ENCODE data around the gene RILPL1. TPM values are rescaled to one million over a fixed set of nuclear protein-coding genes. Genes with fewer than 3 reads are reported as not detected.
"Not testable (repeated sequence)": the region's sequence is repeated elsewhere in the genome, so short reads cannot be mapped to it uniquely, and the experiment has no call there.

The RILPL1 gene
- total RNA-seq, 2 donors from 2014 or later, result 20.7 to 23.4 TPM

- no peak for DNase-seq (ENCODE audit: low spot score)
- intact Hi-C loops (cut with DNase I), result no loop called here
Measured at GRCh38 chr12:123506059-123506842, 27.3 kb downstream of the RILPL1 start.

GRCh38 chr12:123502163-123502704 lies 31.3 kb downstream of the RILPL1 start:
- intact Hi-C loops (cut with DNase I), result no loop called here
- no peak for DNase-seq (ENCODE audit: low spot score)

GRCh38 chr12:123499332-123499731 lies 34.2 kb downstream of the RILPL1 start:
- intact Hi-C loops (cut with DNase I), result no loop called here
- no peak for DNase-seq (ENCODE audit: low spot score)

- intact Hi-C loops (cut with DNase I), result no loop called here
- no peak for DNase-seq (ENCODE audit: low spot score)
Measured at GRCh38 chr12:123498126-123498825, 35.2 kb downstream of the RILPL1 start.

- DNase-seq (ENCODE audit: low spot score), result no peak
- intact Hi-C loops (cut with DNase I), result loop anchor here in 1 of 2 donors (1.0 kb wide), 1 partner anchor 44 kb away; no protein-coding TSS in a partner anchor
Measured at GRCh38 chr12:123497065-123497464, 36.5 kb downstream of the RILPL1 start.

GRCh38 chr12:123494124-123494851 lies 39.2 kb downstream of the RILPL1 start:
- DNase-seq (ENCODE audit: low spot score), result no peak
- intact Hi-C loops (cut with DNase I), result loop anchor here in 1 of 2 donors (5.0 kb wide), 1 partner anchor 1992 kb away; no protein-coding TSS in a partner anchor

- intact Hi-C loops (cut with DNase I), result loop anchor here in 1 of 2 donors (5.0 kb wide), 1 partner anchor 1990 kb away; no protein-coding TSS in a partner anchor
- not testable (repeated sequence) for DNase-seq (ENCODE audit: low spot score)
Measured at GRCh38 chr12:123492339-123493039, 41.0 kb downstream of the RILPL1 start.

GRCh38 chr12:123491481-123491880 lies 42.0 kb downstream of the RILPL1 start:
- no peak for DNase-seq (ENCODE audit: low spot score)
- intact Hi-C loops (cut with DNase I), result loop anchor here in 1 of 2 donors (5.0 kb wide), 1 partner anchor 1989 kb away; no protein-coding TSS in a partner anchor

GRCh38 chr12:123491056-123491455 lies 42.5 kb downstream of the RILPL1 start:
- intact Hi-C loops (cut with DNase I), result loop anchor here in 1 of 2 donors (5.0 kb wide), 1 partner anchor 1989 kb away; no protein-coding TSS in a partner anchor
- DNase-seq (ENCODE audit: low spot score), result no peak

GRCh38 chr12:123490089-123490488 lies 43.4 kb downstream of the RILPL1 start:
- intact Hi-C loops (cut with DNase I), result loop anchor here in 1 of 2 donors (5.0 kb wide), 1 partner anchor 1988 kb away; no protein-coding TSS in a partner anchor
- no peak for DNase-seq (ENCODE audit: low spot score)

- no peak for DNase-seq (ENCODE audit: low spot score)
- intact Hi-C loops (cut with DNase I), result no loop called here
Measured at GRCh38 chr12:123489580-123489979, 43.9 kb downstream of the RILPL1 start.

GRCh38 chr12:123488539-123489230 lies 44.8 kb downstream of the RILPL1 start:
- intact Hi-C loops (cut with DNase I), result no loop called here

GRCh38 chr12:123487428-123487827 lies 46.1 kb downstream of the RILPL1 start:
- intact Hi-C loops (cut with DNase I), result no loop called here
- no peak for DNase-seq (ENCODE audit: low spot score)

More at GRCh38 chr12:123488539-123489230, 44.8 kb downstream of the RILPL1 start:
- DNase-seq (ENCODE audit: low spot score), result no peak

- intact Hi-C loops (cut with DNase I), result no loop called here
- DNase-seq (ENCODE audit: low spot score), result no peak
Measured at GRCh38 chr12:123485756-123486155, 47.8 kb downstream of the RILPL1 start.

GRCh38 chr12:123483602-123484248 lies 49.8 kb downstream of the RILPL1 start:
- intact Hi-C loops (cut with DNase I), result no loop called here
- no peak for DNase-seq (ENCODE audit: low spot score)

GRCh38 chr12:123482876-123483275 lies 50.6 kb downstream of the RILPL1 start:
- no peak for DNase-seq (ENCODE audit: low spot score)
- intact Hi-C loops (cut with DNase I), result no loop called here

GRCh38 chr12:123481251-123481650 lies 52.3 kb downstream of the RILPL1 start:
- intact Hi-C loops (cut with DNase I); DNase-seq (ENCODE audit: low spot score): not testable (repeated sequence)

Measured in posterior vena cava (tissue), 2 donors.